ENCODE data around the gene TSC2. TPM values are rescaled to one million over a fixed set of nuclear protein-coding genes. Genes with fewer than 3 reads are reported as not detected.
A peak's percentile ranks its signal among the peaks of the same experiment; 100 is the strongest.

TSC2 gene
- total RNA-seq: 100 to 1,000 TPM in 1 of 8 experiments, 10 to 100 TPM in 7; 28.1 to 102 (median 53.2) TPM

GRCh38 chr16:2047330-2048115 is at the start of gene TSC2, which contains the start of gene NTHL1:
TSC2 (plus strand) TSS chr16:2047985; CDS start chr16:2048616, 631 bp downstream.
NTHL1 (minus strand) TSS chr16:2047834; CDS start chr16:2047823, 11 bp downstream.
- WGBS, 10 experiments: 0 to 3% (median 1%) methylated on average over 6 to 19 of the region's 81 CpGs; no CpG with 5 or more reads in 7 of the 10 experiments
- Histone ChIP-seq H3K4me1 (replicated peaks in 1 of 2) (peaks cover 9 to 11% of the 10 kb centered on the region in 2 donors), H3K27ac (peak within 1 kb of the TSS; percentile 22 to 43), H3K4me3 (peak within 1 kb of the TSS; percentile 72 to 93 (median 77))
- ATAC-seq (replicated peaks in 6 of 8): peak; percentile 93 to 98 (median 96)
- in situ Hi-C loops (cut with MboI; ENCODE audit: low pct_unique_long_range_greater_than_20kb in 2 of 9, low sequenced_read_pairs in 9 of 9, unreplicated experiment in 9 of 9): loop anchor here in 1 of 9 experiments (25.0 kb wide), 1 partner anchor 90 kb away; the partner anchor contains the start of genes PKD1 and RAB26

GRCh38 chr16:1998360-1998835 is 49.4 kb upstream of the TSC2 start:
- no CpG with 5 or more reads among the region's 27 CpGs for WGBS, 10 experiments
- in situ Hi-C loops (cut with MboI; ENCODE audit: low pct_unique_long_range_greater_than_20kb in 2 of 9, low sequenced_read_pairs in 9 of 9, unreplicated experiment in 9 of 9): no loop called here
- ATAC-seq (replicated peaks in 6 of 8): peak in 1 of 8 experiments; percentile 2
- Histone ChIP-seq H3K27ac (no peak overlapping the region), H3K4me3 (no peak overlapping the region), H3K4me1 (replicated peaks in 1 of 2) (peaks cover under 1 to 3% of the 10 kb centered on the region in 2 donors)

GRCh38 chr16:1998852-1999801 is 48.7 kb upstream of the TSC2 start:
- H3K4me3 ChIP-seq: no peak overlapping the region
- H3K4me1 ChIP-seq (replicated peaks in 1 of 2): peaks cover 6 to 9% of the 10 kb centered on the region in 2 donors
- ATAC-seq (replicated peaks in 6 of 8): no peak
- H3K27ac ChIP-seq: no peak overlapping the region
- in situ Hi-C loops (cut with MboI; ENCODE audit: low pct_unique_long_range_greater_than_20kb in 2 of 9, low sequenced_read_pairs in 9 of 9, unreplicated experiment in 9 of 9): no loop called here
- no CpG with 5 or more reads among the region's 39 CpGs for WGBS, 10 experiments

GRCh38 chr16:1999866-2000514 is 47.8 kb upstream of the TSC2 start:
- Histone ChIP-seq H3K27ac (no peak overlapping the region), H3K4me1 (replicated peaks in 1 of 2) (peaks cover 14 to 18% of the 10 kb centered on the region in 2 donors), H3K4me3 (no peak overlapping the region)
- in situ Hi-C loops (cut with MboI; ENCODE audit: low pct_unique_long_range_greater_than_20kb in 2 of 9, low sequenced_read_pairs in 9 of 9, unreplicated experiment in 9 of 9): loop anchor here in 3 of 9 experiments (25.0 kb wide), 1 partner anchor 137 kb away; the partner anchor contains the start of genes PKD1 (in 3 of the 3) and RAB26 (in 3 of the 3)
- WGBS, 10 experiments: 94% methylated on average over 6 of the region's 28 CpGs; no CpG with 5 or more reads in 9 of the 10 experiments
- no peak for ATAC-seq (replicated peaks in 6 of 8)

GRCh38 chr16:2001035-2001434 is 46.8 kb upstream of the TSC2 start:
- Histone ChIP-seq H3K4me1 (replicated peaks in 1 of 2) (peaks cover 20 to 28% of the 10 kb centered on the region in 2 donors), H3K4me3 (no peak overlapping the region), H3K27ac (no peak overlapping the region)
- ATAC-seq (replicated peaks in 6 of 8): no peak
- in situ Hi-C loops (cut with MboI; ENCODE audit: low pct_unique_long_range_greater_than_20kb in 2 of 9, low sequenced_read_pairs in 9 of 9, unreplicated experiment in 9 of 9): loop anchor here in 3 of 9 experiments (25.0 kb wide), 1 partner anchor 136 kb away; the partner anchor contains the start of genes PKD1 (in 3 of the 3) and RAB26 (in 3 of the 3)
- WGBS, 10 experiments: 63 to 100% (median 96%) methylated on average over 1 to 8 of the region's 19 CpGs; no CpG with 5 or more reads in 6 of the 10 experiments

GRCh38 chr16:2001456-2002355 is 46.1 kb upstream of the TSC2 start:
- in situ Hi-C loops (cut with MboI; ENCODE audit: low pct_unique_long_range_greater_than_20kb in 2 of 9, low sequenced_read_pairs in 9 of 9, unreplicated experiment in 9 of 9): loop anchor here in 3 of 9 experiments (25.0 kb wide), 1 partner anchor 136 kb away; the partner anchor contains the start of genes PKD1 (in 3 of the 3) and RAB26 (in 3 of the 3)
- Histone ChIP-seq H3K4me3 (no peak overlapping the region), H3K4me1 (replicated peaks in 1 of 2) (peaks cover 22 to 29% of the 10 kb centered on the region in 2 donors), H3K27ac (no peak overlapping the region)
- ATAC-seq (replicated peaks in 6 of 8): no peak
- WGBS, 10 experiments: 82 to 100% (median 92%) methylated on average over 2 to 11 of the region's 53 CpGs; no CpG with 5 or more reads in 5 of the 10 experiments

- ATAC-seq (replicated peaks in 6 of 8): no peak
- H3K27ac ChIP-seq: no peak overlapping the region
- H3K4me1 ChIP-seq (replicated peaks in 1 of 2): peaks cover 27 to 38% of the 10 kb centered on the region in 2 donors
- in situ Hi-C loops (cut with MboI; ENCODE audit: low pct_unique_long_range_greater_than_20kb in 2 of 9, low sequenced_read_pairs in 9 of 9, unreplicated experiment in 9 of 9): loop anchor here in 3 of 9 experiments (25.0 kb wide), 1 partner anchor 135 kb away; the partner anchor contains the start of genes PKD1 (in 3 of the 3) and RAB26 (in 3 of the 3)
- no peak overlapping the region for H3K4me3 ChIP-seq
- 96% methylated on average over 5 to 19 of the region's 47 CpGs; no CpG with 5 or more reads in 8 of the 10 experiments for WGBS, 10 experiments
Measured at GRCh38 chr16:2002406-2003230, 45.2 kb upstream of the TSC2 start.

GRCh38 chr16:2003231-2003826 is 44.5 kb upstream of the TSC2 start:
- 0 to 100% (median 77%) methylated on average over 1 to 4 of the region's 8 CpGs; no CpG with 5 or more reads in 6 of the 10 experiments for WGBS, 10 experiments
- H3K27ac ChIP-seq: peak overlapping the region; percentile 96
- peaks cover 34 to 45% of the 10 kb centered on the region in 2 donors for H3K4me1 ChIP-seq (replicated peaks in 1 of 2)
- H3K4me3 ChIP-seq: peak overlapping the region in 3 of 5 donors; percentile 9 to 27 (median 22)
- in situ Hi-C loops (cut with MboI; ENCODE audit: low pct_unique_long_range_greater_than_20kb in 2 of 9, low sequenced_read_pairs in 9 of 9, unreplicated experiment in 9 of 9): loop anchor here in 3 of 9 experiments (25.0 kb wide), 1 partner anchor 134 kb away; the partner anchor contains the start of genes PKD1 (in 3 of the 3) and RAB26 (in 3 of the 3)
- ATAC-seq (replicated peaks in 6 of 8): no peak

GRCh38 chr16:2003827-2004641 is 43.8 kb upstream of the TSC2 start:
- in situ Hi-C loops (cut with MboI; ENCODE audit: low pct_unique_long_range_greater_than_20kb in 2 of 9, low sequenced_read_pairs in 9 of 9, unreplicated experiment in 9 of 9): loop anchor here in 3 of 9 experiments (25.0 kb wide), 1 partner anchor 133 kb away; the partner anchor contains the start of genes PKD1 (in 3 of the 3) and RAB26 (in 3 of the 3)
- peak overlapping the region in 4 of 5 donors; percentile 5 to 27 (median 16) for H3K4me3 ChIP-seq
- peak overlapping the region; percentile 96 for H3K27ac ChIP-seq
- ATAC-seq (replicated peaks in 6 of 8): peak; percentile 57 to 87 (median 80)
- peaks cover 37 to 47% of the 10 kb centered on the region in 2 donors for H3K4me1 ChIP-seq (replicated peaks in 1 of 2)
- 0 to 75% (median 17%) methylated on average over 1 to 5 of the region's 36 CpGs; no CpG with 5 or more reads in 5 of the 10 experiments for WGBS, 10 experiments

Measured in motor neuron (in vitro differentiated cells).